Stomach smooth muscle (tissue), 2 donors: ENCODE data around the gene ITPR2.
"Not testable (repeated sequence)": the region's sequence is repeated elsewhere in the genome, so short reads cannot be mapped to it uniquely, and the experiment has no call there.

Experiments
- H3K27ac ChIP-seq: one replicate; pipeline ENCODE4 v1.7.0; 2013; ENCODE audit warnings: mild to moderate bottlenecking, low read length, inconsistent platforms
- H3K27me3 ChIP-seq, 2 donors: one replicate each; pipeline ENCODE4 v1.7.0; 2013; ENCODE audit warnings: low read length in 2 of 2; ENCODE audit not compliant: insufficient read depth in 2 of 2, control insufficient read depth in 1 of 2
- H3K36me3 ChIP-seq, 2 donors: one replicate each; pipeline ENCODE4 v1.7.0; 2013; ENCODE audit warnings: low read length in 2 of 2; ENCODE audit not compliant: control insufficient read depth in 2 of 2, insufficient read depth in 2 of 2
- H3K4me1 ChIP-seq: one replicate; pipeline ENCODE4 v1.7.0; 2013; ENCODE audit warnings: low read length; ENCODE audit not compliant: control insufficient read depth, insufficient read depth
- H3K4me3 ChIP-seq, 2 donors: one replicate each; pipeline ENCODE4 v1.7.0; 2013; ENCODE audit warnings: low read length in 2 of 2
- H3K9ac ChIP-seq, 2 donors: one replicate each; pipeline ENCODE4 v1.7.0; 2013; ENCODE audit warnings: low read length in 2 of 2, mild to moderate bottlenecking in 1 of 2
- H3K9me3 ChIP-seq, 2 donors: one replicate each; pipeline ENCODE4 v1.7.0; 2013; ENCODE audit warnings: low read length in 2 of 2; ENCODE audit not compliant: control insufficient read depth in 2 of 2
- donor health status: healthy.
- donor health status: Pancreatic carcinoma.

ITPR2 gene

GRCh38 chr12:26740991-26741390 lies 92.0 kb downstream of the ITPR2 start:
- Histone ChIP-seq H3K4me1 (peaks cover 5% of the 10 kb centered on the region), H3K27ac (peak overlapping the region; percentile 49), H3K9ac (no peak overlapping the region), H3K27me3 (no peaks in the 10 kb centered on the region), H3K4me3 (peak overlapping the region in 1 of 2 donors; percentile 9), H3K36me3 (no peaks in the 10 kb centered on the region), H3K9me3 (no peaks in the 10 kb centered on the region)

- no peak overlapping the region for H3K9ac ChIP-seq
- no peaks in the 10 kb centered on the region for H3K9me3 ChIP-seq
- H3K27ac ChIP-seq: no peak overlapping the region
- H3K36me3 ChIP-seq: no peaks in the 10 kb centered on the region
- no peaks in the 10 kb centered on the region for H3K27me3 ChIP-seq
- peaks cover 4% of the 10 kb centered on the region for H3K4me1 ChIP-seq
- no peak overlapping the region for H3K4me3 ChIP-seq
These were observed 92.6 kb downstream of the ITPR2 start for GRCh38 chr12:26740348-26740747.

GRCh38 chr12:26737487-26738030 lies 95.4 kb downstream of the ITPR2 start:
- H3K4me3 ChIP-seq: no peak overlapping the region
- H3K27ac ChIP-seq: no peak overlapping the region

GRCh38 chr12:26736563-26737486 lies 96.2 kb downstream of the ITPR2 start:
- Histone ChIP-seq H3K36me3 (no peaks in the 10 kb centered on the region), H3K4me3 (no peak overlapping the region), H3K9ac (no peak overlapping the region), H3K4me1 (peaks cover 7% of the 10 kb centered on the region), H3K27ac (no peak overlapping the region), H3K27me3 (no peaks in the 10 kb centered on the region), H3K9me3 (no peaks in the 10 kb centered on the region)

More at GRCh38 chr12:26737487-26738030, 95.4 kb downstream of the ITPR2 start:
- H3K27me3 ChIP-seq: no peaks in the 10 kb centered on the region
- no peak overlapping the region for H3K9ac ChIP-seq
- H3K4me1 ChIP-seq: peaks cover 7% of the 10 kb centered on the region
- no peaks in the 10 kb centered on the region for H3K9me3 ChIP-seq
- H3K36me3 ChIP-seq: no peaks in the 10 kb centered on the region

GRCh38 chr12:26735249-26735639 lies 97.8 kb downstream of the ITPR2 start:
- Histone ChIP-seq H3K4me1 (peaks cover 3% of the 10 kb centered on the region), H3K9me3 (no peaks in the 10 kb centered on the region), H3K9ac (no peak overlapping the region), H3K27ac (no peak overlapping the region), H3K4me3 (no peak overlapping the region), H3K27me3 (no peaks in the 10 kb centered on the region), H3K36me3 (no peaks in the 10 kb centered on the region)

GRCh38 chr12:26734510-26735248 lies 98.3 kb downstream of the ITPR2 start:
- H3K27me3 ChIP-seq: no peaks in the 10 kb centered on the region
- no peak overlapping the region for H3K9ac ChIP-seq
- H3K36me3 ChIP-seq: no peaks in the 10 kb centered on the region
- H3K4me3 ChIP-seq: no peak overlapping the region
- H3K9me3 ChIP-seq: no peaks in the 10 kb centered on the region
- H3K4me1 ChIP-seq: peaks cover 3% of the 10 kb centered on the region
- H3K27ac ChIP-seq: no peak overlapping the region

GRCh38 chr12:26732005-26732908 lies 100.7 kb downstream of the ITPR2 start:
- Histone ChIP-seq H3K9ac (no peak overlapping the region), H3K4me3 (no peak overlapping the region), H3K27me3 (no peaks in the 10 kb centered on the region), H3K4me1 (peaks cover 3% of the 10 kb centered on the region), H3K27ac (no peak overlapping the region), H3K9me3 (no peaks in the 10 kb centered on the region), H3K36me3 (no peaks in the 10 kb centered on the region)

- H3K36me3 ChIP-seq: no peaks in the 10 kb centered on the region
- no peaks in the 10 kb centered on the region for H3K27me3 ChIP-seq
- H3K4me3 ChIP-seq: no peak overlapping the region
- peaks cover 3% of the 10 kb centered on the region for H3K4me1 ChIP-seq
- H3K9me3 ChIP-seq: no peaks in the 10 kb centered on the region
- no peak overlapping the region for H3K27ac ChIP-seq
- no peak overlapping the region for H3K9ac ChIP-seq
These were observed 102.3 kb downstream of the ITPR2 start for GRCh38 chr12:26730481-26731350.

- H3K27me3 ChIP-seq: not testable (repeated sequence)
These were observed 103.8 kb downstream of the ITPR2 start for GRCh38 chr12:26729137-26729671.

More at GRCh38 chr12:26729137-26729671, 103.8 kb downstream of the ITPR2 start:
- H3K4me3 ChIP-seq, H3K4me1 ChIP-seq, H3K27ac ChIP-seq, H3K9me3 ChIP-seq, H3K36me3 ChIP-seq, H3K9ac ChIP-seq: not testable (repeated sequence)
